IMR-90 (cell line): ENCODE data around the gene ZNF780B. TPM values are rescaled to one million over a fixed set of nuclear protein-coding genes. Genes with fewer than 3 reads are reported as not detected.

ENCODE experiments used
- ATAC-seq: fragments of 200-7000 bp; cut with Tn5 transposase; 2 replicates; pipeline ENCODE4 v1.9.1; 2020; ENCODE audit warnings: low read depth, mild to moderate bottlenecking, moderate library complexity
- BruUV-seq: library from RNA; stranded (reverse); fragments of 400-500 nt; replicated peaks from 2 replicates; lab custom pipeline; 2021; lab: Mats Ljungman, UMichigan
- CTCF ChIA-PET: fragments of 300-600 bp; formaldehyde crosslinking; extraction: SDS; loops from one replicate; lab custom pipeline; 2021; ENCODE audit warnings: antibody characterized with exemption; lab: Yijun Ruan, JAX
- POLR2A ChIA-PET: fragments of 300-600 bp; sonication (Branson Sonifier 250); formaldehyde crosslinking; loops from one replicate; lab custom pipeline; 2022; ENCODE audit warnings: antibody characterized with exemption; ENCODE audit not compliant: unreplicated experiment; lab: Charles Lee
- DNase-seq: peaks from one replicate; pipeline ENCODE4 v3.0.0; 2013
- H2AFZ ChIP-seq: replicated peaks from 2 replicates; pipeline ENCODE3; 2013; ENCODE audit warnings: low read length, mild to moderate bottlenecking; ENCODE audit not compliant: poor library complexity
- H2AK5ac ChIP-seq: 2 replicates; pipeline ENCODE4 v1.6.1; 2013; ENCODE audit warnings: low read depth, low read length, inconsistent platforms
- H2AK9ac ChIP-seq: replicated peaks from 2 replicates; pipeline ENCODE3; 2013; ENCODE audit warnings: mild to moderate bottlenecking, low read depth, low read length, moderate library complexity; ENCODE audit not compliant: poor library complexity
- H2BK120ac ChIP-seq: 2 replicates; pipeline ENCODE4 v1.6.1; 2013; ENCODE audit warnings: low read depth, low read length, inconsistent platforms
- H2BK15ac ChIP-seq: 3 replicates; pipeline ENCODE4 v1.6.1; 2013; ENCODE audit warnings: low read depth, low read length, inconsistent platforms
- H2BK20ac ChIP-seq: 2 replicates; pipeline ENCODE4 v1.6.1; 2013; ENCODE audit warnings: low read depth, mild to moderate bottlenecking, inconsistent platforms, low read length, moderate library complexity
- H2BK5ac ChIP-seq: 2 replicates; pipeline ENCODE4 v1.6.1; 2013; ENCODE audit warnings: mild to moderate bottlenecking, low read depth, low read length, inconsistent platforms; ENCODE audit not compliant: poor library complexity, severe bottlenecking
- H3K14ac ChIP-seq: replicated peaks from 2 replicates; pipeline ENCODE4 v1.6.1; 2013; ENCODE audit warnings: low read depth, low read length, inconsistent platforms
- H3K18ac ChIP-seq: 2 replicates; pipeline ENCODE4 v1.6.1; 2013; ENCODE audit warnings: low read depth, low read length, control low read depth
- H3K23ac ChIP-seq: 2 replicates; pipeline ENCODE4 v1.6.1; 2013; ENCODE audit warnings: low read depth, low read length, inconsistent platforms
- H3K27ac ChIP-seq: 2 replicates; pipeline ENCODE4 v1.5.1; 2013; ENCODE audit warnings: mild to moderate bottlenecking, control low read depth, low read length; ENCODE audit not compliant: insufficient read depth
- H3K27me3 ChIP-seq: 2 replicates; pipeline ENCODE4 v1.6.1; 2013; ENCODE audit warnings: low read length; ENCODE audit not compliant: control insufficient read depth, insufficient read depth
- H3K36me3 ChIP-seq: 2 replicates; pipeline ENCODE4 v1.6.1; 2013; ENCODE audit warnings: low read length, mixed read lengths; ENCODE audit not compliant: control insufficient read depth, insufficient read depth
- H3K4ac ChIP-seq: 2 replicates; pipeline ENCODE4 v1.6.1; 2013; ENCODE audit warnings: low read depth, low read length, inconsistent platforms
- H3K4me1 ChIP-seq: 2 replicates; pipeline ENCODE4 v1.6.1; 2013; ENCODE audit warnings: low read length, mixed read lengths; ENCODE audit not compliant: control insufficient read depth, insufficient read depth
- H3K4me2 ChIP-seq: 2 replicates; pipeline ENCODE4 v1.6.1; 2013; ENCODE audit warnings: low read depth, mild to moderate bottlenecking, control low read depth, low read length, moderate library complexity
- H3K4me3 ChIP-seq: 2 replicates; pipeline ENCODE4 v1.5.1; 2013; ENCODE audit warnings: low read depth, mild to moderate bottlenecking, control low read depth, low read length, moderate library complexity; ENCODE audit not compliant: insufficient read depth
- H3K56ac ChIP-seq: 2 replicates; pipeline ENCODE4 v1.6.1; 2013; ENCODE audit warnings: low read length, inconsistent platforms; ENCODE audit not compliant: insufficient read depth; ENCODE audit errors: extremely low read depth
- H3K79me1 ChIP-seq, 2 experiments: 2 replicates each; pipeline ENCODE4 v1.6.1; 2013; ENCODE audit warnings: low read length in 2 of 2, inconsistent platforms in 1 of 2, low read depth in 1 of 2
- H3K9ac ChIP-seq: 2 replicates; pipeline ENCODE4 v1.6.1; 2013; ENCODE audit warnings: low read depth, low read length, control low read depth
- H3K9me1 ChIP-seq: 2 replicates; pipeline ENCODE4 v1.6.1; 2013; ENCODE audit warnings: low read length, inconsistent platforms; ENCODE audit not compliant: insufficient read depth
- H3K9me3 ChIP-seq: 2 replicates; pipeline ENCODE4 v1.6.1; 2013; ENCODE audit warnings: low read length; ENCODE audit not compliant: control insufficient read depth, insufficient read depth
- H4K20me1 ChIP-seq: 2 replicates; pipeline ENCODE4 v1.6.1; 2013; ENCODE audit warnings: low read length, inconsistent platforms; ENCODE audit not compliant: insufficient read depth
- H4K5ac ChIP-seq: 2 replicates; pipeline ENCODE4 v1.6.1; 2013; ENCODE audit warnings: mild to moderate bottlenecking, low read depth, low read length, control low read depth
- H4K8ac ChIP-seq, 2 experiments: 2 replicates each; pipeline ENCODE4 v1.6.1; 2013; ENCODE audit warnings: low read depth in 2 of 2, low read length in 2 of 2, control low read depth in 1 of 2, inconsistent platforms in 1 of 2
- H4K91ac ChIP-seq: 2 replicates; pipeline ENCODE4 v1.6.1; 2013; ENCODE audit warnings: low read depth, low read length, inconsistent platforms; ENCODE audit not compliant: insufficient read depth
- BHLHE40 ChIP-seq: fragments of 150-350 bp; IDR thresholded peaks from 2 replicates; pipeline ENCODE4 v1.6.1; 2016; ENCODE audit warnings: mild to moderate bottlenecking, low read depth, low read length
- CEBPB ChIP-seq: IDR thresholded peaks from 2 replicates; pipeline ENCODE4 v1.6.1; 2012; ENCODE audit warnings: low read depth, low read length, improper control_type of control experiment
- CHD1 ChIP-seq: IDR thresholded peaks from 2 replicates; pipeline ENCODE4 v1.6.1; 2012; ENCODE audit warnings: low read depth, low read length, improper control_type of control experiment
- FOS ChIP-seq: fragments of 150-350 bp; IDR thresholded peaks from 2 replicates; pipeline ENCODE4 v1.6.1; 2016; ENCODE audit warnings: low read depth, low read length
- MAZ ChIP-seq: IDR thresholded peaks from 2 replicates; pipeline ENCODE4 v1.6.1; 2012; ENCODE audit warnings: low read depth, mild to moderate bottlenecking, low read length, improper control_type of control experiment, moderate library complexity, borderline replicate concordance
- NFE2L2 ChIP-seq: fragments of 150-350 bp; IDR thresholded peaks from 2 replicates; pipeline ENCODE4 v1.6.1; 2016; ENCODE audit warnings: low read depth, mild to moderate bottlenecking, low read length
- POLR2A ChIP-seq: IDR thresholded peaks from 2 replicates; pipeline ENCODE4 v1.6.1; 2012; ENCODE audit warnings: mild to moderate bottlenecking, low read depth, low read length
- SMC3 ChIP-seq: fragments of 150-350 bp; IDR thresholded peaks from 2 replicates; pipeline ENCODE4 v1.6.1; 2016; ENCODE audit warnings: low read depth, mild to moderate bottlenecking, antibody characterized with exemption, low read length, moderate library complexity
- WGBS, 2 experiments: methylation state at CpG; one replicate each; pipeline versions ENCODE4 v1.1.5 to v1.1.7; 2013; ENCODE audit warnings: missing lambda C conversion rate in 2 of 2; ENCODE audit not compliant: insufficient read length in 1 of 2; ENCODE audit errors: extremely low coverage in 2 of 2; 5-methylcytosine and 5-hydroxymethylcytosine counted together
- dilution Hi-C: fragments of 300-500 bp; cut with HindIII; formaldehyde crosslinking; loops from one replicate; pipeline ENCODE4 v1.14.3; 2018; ENCODE audit warnings: low sequenced_read_pairs; ENCODE audit not compliant: unreplicated experiment
- in situ Hi-C: fragments of 300-500 bp; cut with MboI; formaldehyde crosslinking; loops from 3 replicates; pipeline ENCODE4 v1.14.3; 2019; ENCODE audit warnings: low sequenced_read_pairs, inconsistent platforms, mixed read lengths
- intact Hi-C: fragments of 100-400 bp; cut with micrococcal nuclease; formaldehyde crosslinking; loops from 2 replicates; pipeline ENCODE4 v1.10.0; 2022
- polyA plus RNA-seq, 3 experiments: library from polyadenylated mRNA; depleted of rRNA; stranded (reverse); fragments of >200 nt; gene quantifications; 2 replicates each; pipeline ENCODE4 v1.2.3, GENCODE V29; 2012; ENCODE audit warnings: low replicate concordance in 1 of 3
- total RNA-seq: library from RNA; depleted of rRNA; stranded (reverse); fragments of >200 nt; gene quantifications from 2 replicates; pipeline ENCODE4 v1.2.3, GENCODE V29; 2012
- TF ChIP-seq, protein P1 (sequence below): fragments of 150-350 bp; IDR thresholded peaks from 2 replicates; pipeline ENCODE4 v1.6.1; 2016; ENCODE audit warnings: low read depth, mild to moderate bottlenecking, low read length, moderate library complexity, borderline replicate concordance
- TF ChIP-seq, protein P2 (sequence below): conservative IDR thresholded peaks from 2 replicates; pipeline ENCODE4 v1.5.1; 2012; ENCODE audit warnings: mild to moderate bottlenecking, low read depth, low read length, improper control_type of control experiment
- TF ChIP-seq, protein P3 (sequence below): fragments of 150-350 bp; IDR thresholded peaks from 2 replicates; pipeline ENCODE4 v1.6.1; 2017; ENCODE audit warnings: mild to moderate bottlenecking, antibody characterized with exemption, low read length, low read depth

The ZNF780B gene
- total and polyA plus RNA-seq, 2 of the 4 experiments (the other 2 are of a cell fraction), result 3.7 to 19.9 TPM

DNA sequence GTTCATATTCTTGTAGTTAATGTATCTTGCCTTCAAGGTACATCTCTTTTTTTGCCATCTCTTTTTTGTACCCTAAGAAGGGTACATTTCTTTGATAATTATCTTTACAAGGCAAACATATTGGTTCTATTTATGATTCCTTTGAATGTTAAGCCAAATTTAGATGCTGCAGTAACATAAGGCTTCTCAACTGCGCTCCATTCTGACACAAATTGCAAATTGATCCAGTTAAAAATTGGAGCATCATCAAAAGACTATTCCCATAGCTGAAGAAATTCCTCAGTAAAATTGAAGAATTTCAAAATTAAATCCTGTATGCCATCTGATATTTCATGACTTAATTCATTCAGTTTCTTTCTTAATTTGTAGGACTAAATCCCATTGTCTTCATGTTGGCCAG lies 37.4 kb upstream of the ZNF780B start:
- POLR2A ChIA-PET, result interaction anchor here (0.7 kb wide), 1 partner anchor 248 kb away, joined by 4 read pairs; no protein-coding TSS in a partner anchor

More for the DNA sequence above, 37.4 kb upstream of the ZNF780B start:
- Histone ChIP-seq H2BK5ac (no peak overlapping the region), H2AFZ (no peak overlapping the region), H4K5ac (no peak overlapping the region), H3K4me3 (no peak overlapping the region), H3K4me1 (no peaks in the 10 kb centered on the region), H3K4ac (no peak overlapping the region), H3K9me3 (no peaks in the 10 kb centered on the region), H3K9me1 (no peaks in the 10 kb centered on the region; the same call in 1 of the 2 replicates), H2BK20ac (no peak overlapping the region), H3K18ac (no peak overlapping the region), H2BK15ac (no peak overlapping the region), H3K56ac (no peak overlapping the region), H4K91ac (no peak overlapping the region), H3K36me3 (no peaks in the 10 kb centered on the region), H2BK120ac (no peak overlapping the region), H2AK9ac (no peak overlapping the region), H2AK5ac (no peak overlapping the region), H3K27me3 (no peaks in the 10 kb centered on the region), H3K4me2 (no peak overlapping the region), H3K27ac (no peak overlapping the region), H4K8ac (no peak overlapping the region), H3K23ac (no peak overlapping the region), H3K9ac (no peak overlapping the region), H3K14ac (no peak overlapping the region), H4K20me1 (no peaks in the 10 kb centered on the region), H3K79me1 (peaks cover 10 to 20% of the 10 kb centered on the region in 2 experiments; a peak in 3 of 4 replicates)
- no TSS peak for BruUV-seq
- DNase-seq (no peak), ATAC-seq (no peak)
- CTCF ChIA-PET, result no interaction called here
- no CpG with 5 or more reads among the region's 1 CpG for WGBS, 2 experiments
- in situ Hi-C loops, result no loop called here
- dilution Hi-C loops, result no loop called here
- intact Hi-C loops, result no loop called here
- TF ChIP-seq, protein P1, sequence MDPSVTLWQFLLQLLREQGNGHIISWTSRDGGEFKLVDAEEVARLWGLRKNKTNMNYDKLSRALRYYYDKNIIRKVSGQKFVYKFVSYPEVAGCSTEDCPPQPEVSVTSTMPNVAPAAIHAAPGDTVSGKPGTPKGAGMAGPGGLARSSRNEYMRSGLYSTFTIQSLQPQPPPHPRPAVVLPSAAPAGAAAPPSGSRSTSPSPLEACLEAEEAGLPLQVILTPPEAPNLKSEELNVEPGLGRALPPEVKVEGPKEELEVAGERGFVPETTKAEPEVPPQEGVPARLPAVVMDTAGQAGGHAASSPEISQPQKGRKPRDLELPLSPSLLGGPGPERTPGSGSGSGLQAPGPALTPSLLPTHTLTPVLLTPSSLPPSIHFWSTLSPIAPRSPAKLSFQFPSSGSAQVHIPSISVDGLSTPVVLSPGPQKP, result no peak
- TF ChIP-seq CEBPB, result no peak
- TF ChIP-seq NFE2L2, result no peak
- TF ChIP-seq, protein P2, sequence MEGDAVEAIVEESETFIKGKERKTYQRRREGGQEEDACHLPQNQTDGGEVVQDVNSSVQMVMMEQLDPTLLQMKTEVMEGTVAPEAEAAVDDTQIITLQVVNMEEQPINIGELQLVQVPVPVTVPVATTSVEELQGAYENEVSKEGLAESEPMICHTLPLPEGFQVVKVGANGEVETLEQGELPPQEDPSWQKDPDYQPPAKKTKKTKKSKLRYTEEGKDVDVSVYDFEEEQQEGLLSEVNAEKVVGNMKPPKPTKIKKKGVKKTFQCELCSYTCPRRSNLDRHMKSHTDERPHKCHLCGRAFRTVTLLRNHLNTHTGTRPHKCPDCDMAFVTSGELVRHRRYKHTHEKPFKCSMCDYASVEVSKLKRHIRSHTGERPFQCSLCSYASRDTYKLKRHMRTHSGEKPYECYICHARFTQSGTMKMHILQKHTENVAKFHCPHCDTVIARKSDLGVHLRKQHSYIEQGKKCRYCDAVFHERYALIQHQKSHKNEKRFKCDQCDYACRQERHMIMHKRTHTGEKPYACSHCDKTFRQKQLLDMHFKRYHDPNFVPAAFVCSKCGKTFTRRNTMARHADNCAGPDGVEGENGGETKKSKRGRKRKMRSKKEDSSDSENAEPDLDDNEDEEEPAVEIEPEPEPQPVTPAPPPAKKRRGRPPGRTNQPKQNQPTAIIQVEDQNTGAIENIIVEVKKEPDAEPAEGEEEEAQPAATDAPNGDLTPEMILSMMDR, result no peak
- TF ChIP-seq CHD1, result no peak
- no peak for TF ChIP-seq POLR2A
- no peak for TF ChIP-seq BHLHE40
- no peak for TF ChIP-seq FOS
- TF ChIP-seq, protein P3, sequence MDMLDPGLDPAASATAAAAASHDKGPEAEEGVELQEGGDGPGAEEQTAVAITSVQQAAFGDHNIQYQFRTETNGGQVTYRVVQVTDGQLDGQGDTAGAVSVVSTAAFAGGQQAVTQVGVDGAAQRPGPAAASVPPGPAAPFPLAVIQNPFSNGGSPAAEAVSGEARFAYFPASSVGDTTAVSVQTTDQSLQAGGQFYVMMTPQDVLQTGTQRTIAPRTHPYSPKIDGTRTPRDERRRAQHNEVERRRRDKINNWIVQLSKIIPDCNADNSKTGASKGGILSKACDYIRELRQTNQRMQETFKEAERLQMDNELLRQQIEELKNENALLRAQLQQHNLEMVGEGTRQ, result no peak
- no peak for TF ChIP-seq SMC3
- no peak for TF ChIP-seq MAZ
